Stimulated activated CD4-positive, alpha-beta T cell treated with anti-CD3 and anti-CD28 coated beads, Interleukin-4, amount 100 ng/mL, for 48 hours (primary cell): ENCODE measurements around the gene C8B.

Source experiments
- DNase-seq, 2 donors: peaks; one replicate each; pipeline ENCODE4 v3.0.0-alpha.2; 2020; ENCODE audit warnings: low read depth in 2 of 2

The C8B gene

DNA sequence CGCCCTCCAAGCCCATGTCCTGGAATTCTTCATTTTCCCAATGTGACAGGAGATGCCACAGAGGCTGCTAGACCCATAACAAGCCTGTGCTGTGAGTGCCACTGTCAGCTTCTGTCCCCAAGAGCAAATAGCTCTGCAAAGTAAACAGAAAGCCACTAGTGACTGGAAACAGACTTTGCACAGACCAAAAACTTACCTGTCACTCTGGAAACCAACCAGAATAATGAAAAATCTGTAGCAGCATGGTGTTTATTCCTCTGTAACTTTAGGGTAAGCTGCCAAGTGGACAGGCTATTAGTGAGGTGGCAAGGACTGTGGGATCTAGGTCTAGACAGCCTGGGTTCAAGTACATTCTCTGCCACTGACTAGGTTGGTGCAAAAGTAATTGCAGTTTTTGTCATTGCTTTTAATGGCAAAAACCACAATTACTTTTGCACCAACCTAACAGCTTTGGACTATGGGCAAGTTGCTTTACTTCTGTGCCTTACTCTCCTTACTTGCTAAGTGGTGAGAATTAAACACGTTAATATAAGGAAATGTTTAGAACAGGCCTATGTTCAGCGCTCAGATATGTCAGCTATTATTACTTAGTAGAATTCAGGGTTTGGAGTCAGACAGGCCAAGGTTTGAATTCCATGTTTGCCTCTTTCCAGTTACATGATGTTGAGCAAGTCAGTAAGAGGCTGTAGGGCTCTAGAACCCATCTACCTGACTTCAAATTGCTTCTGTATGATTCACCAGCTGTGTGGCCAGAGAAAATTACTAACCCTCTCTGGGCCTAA lies at the start of gene C8B:
TSS of gene C8B (minus strand) at position 100 of the 782 bp plus-strand sequence. CDS start at position 33, 67 bp downstream.
- no peak for DNase-seq

DNA sequence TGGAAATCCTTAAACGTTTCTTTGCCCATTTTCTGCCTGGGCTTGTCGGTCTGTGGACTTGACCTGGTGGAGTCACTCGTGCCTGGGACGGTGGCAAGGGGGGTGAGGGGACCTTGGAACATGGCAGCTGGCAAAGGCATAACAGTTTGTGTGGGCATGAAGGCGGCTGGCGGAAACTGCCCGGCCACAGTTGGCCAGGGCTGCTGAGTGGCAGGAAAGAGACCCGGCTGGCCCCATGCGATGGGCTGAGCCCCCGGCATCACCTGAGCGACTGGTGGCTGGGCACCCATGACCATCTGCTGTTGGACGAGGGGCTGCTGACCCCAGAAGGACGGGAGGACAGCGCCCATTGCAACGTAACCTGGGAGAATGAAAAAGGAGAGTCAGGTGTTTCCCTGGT lies 49.3 kb upstream of the C8B start:
- DNase-seq, result no peak

DNA sequence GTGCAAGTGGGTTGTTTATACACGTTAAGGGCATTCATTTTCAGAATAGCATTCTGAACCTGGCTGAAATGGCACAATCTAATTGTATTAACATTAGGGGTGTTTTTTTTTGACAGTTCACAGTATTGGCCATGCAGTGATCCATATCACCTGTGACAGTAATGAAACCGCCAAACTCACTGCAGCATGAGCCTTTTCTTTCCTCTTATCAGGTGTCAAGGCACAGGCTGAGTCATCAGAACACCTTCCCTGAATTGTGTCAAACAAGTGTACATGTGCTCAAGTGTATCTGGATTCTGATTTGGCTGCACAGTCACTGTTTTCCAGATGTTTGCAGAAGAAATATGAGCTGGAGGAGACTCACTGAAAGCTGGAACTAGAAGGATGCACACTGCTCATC lies 47.7 kb upstream of the C8B start:
- no peak for DNase-seq

- no peak for DNase-seq
These were observed 46.5 kb upstream of the C8B start for GRCh38 chr1:57012315-57012714.

DNA sequence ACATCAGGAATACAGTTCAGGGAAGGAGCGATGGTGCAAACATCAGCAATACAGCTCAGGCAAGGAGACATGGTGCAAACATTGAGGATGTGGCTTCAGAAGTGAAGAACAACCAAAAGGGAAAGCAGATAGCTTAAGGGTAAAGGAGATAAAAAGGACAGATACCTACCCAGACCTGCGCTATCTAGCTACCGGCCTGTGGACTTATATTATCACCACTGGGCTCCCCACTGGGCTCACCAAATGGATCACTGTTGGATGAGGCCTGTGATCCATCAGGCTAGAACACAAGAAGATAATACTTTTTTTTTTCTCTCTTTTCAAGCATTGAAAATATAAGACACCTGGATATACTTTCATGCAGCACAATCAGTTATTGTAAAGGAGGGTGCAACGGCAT lies 44.7 kb upstream of the C8B start:
- no peak for DNase-seq

DNA sequence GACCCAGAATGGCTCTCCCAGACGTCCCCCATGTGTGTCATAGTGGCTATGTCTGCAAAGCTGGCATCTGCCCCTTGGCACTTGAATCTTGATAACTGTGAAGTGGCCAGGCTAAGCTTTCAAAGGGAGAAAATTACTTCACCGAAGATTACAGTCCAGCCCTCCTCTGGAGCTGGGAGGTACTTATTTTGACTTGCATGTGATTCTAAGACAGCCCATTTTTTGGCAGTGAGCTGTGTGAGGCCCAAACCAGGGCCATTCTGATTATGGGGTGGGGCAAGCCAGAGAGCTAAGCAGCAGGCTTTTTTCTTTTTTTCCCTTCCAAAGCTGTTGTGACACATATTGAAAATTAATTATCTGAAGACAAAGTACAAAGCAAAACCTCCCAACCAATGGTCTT lies 42.1 kb upstream of the C8B start:
- no peak for DNase-seq

DNA sequence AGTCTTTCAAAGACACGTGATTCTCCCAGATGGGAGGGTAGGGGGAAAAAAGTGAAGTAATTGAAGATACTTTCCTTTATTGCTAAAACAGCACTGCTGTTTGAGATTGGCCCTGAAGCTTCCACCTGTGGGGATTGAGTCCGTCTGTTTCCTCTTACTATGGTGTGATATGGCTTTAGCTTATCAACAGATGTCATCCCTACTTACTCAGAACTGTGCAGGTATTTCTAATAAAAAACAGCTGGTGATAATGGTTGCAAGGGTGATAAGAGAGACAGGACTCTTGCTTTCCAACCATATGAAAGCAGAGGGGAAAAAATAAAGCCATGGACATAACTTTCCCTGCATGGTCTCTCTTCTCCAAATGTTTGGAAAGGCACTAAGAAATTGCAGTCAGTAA lies 41.7 kb upstream of the C8B start:
- DNase-seq, result no peak

DNA sequence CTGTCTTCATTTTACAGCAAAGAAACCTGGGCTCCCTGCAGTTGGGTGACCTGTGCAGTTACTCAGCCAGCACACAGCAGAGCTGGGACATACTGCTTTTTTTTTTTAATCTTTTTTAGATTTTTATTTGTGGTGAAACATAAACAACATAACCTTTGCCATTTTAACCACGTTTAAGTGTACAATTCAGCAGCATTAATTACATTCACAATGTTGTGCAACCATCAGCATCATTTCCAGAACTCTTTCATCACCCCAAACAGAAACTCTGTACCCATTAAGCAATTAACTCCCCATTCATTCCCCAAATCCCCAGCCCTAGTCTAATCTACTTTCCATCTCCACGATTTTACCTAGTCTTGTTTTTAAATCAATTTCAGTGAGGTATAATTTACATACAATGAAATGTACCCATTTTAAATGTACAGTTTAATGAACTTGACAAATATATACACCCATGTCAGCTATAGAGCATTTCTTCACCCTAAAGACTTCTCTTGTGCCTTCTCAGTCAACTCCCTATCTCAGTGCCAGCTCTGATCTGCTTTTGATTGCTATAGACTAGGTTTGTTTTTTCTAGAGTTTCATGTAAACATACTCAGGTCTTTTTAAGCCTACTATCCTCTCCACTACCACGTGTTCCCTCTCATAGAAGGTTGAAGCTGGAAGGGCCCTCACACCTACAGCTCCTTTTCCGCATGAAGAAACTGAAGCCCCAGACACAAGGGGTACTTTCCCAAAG lies 37.8 kb upstream of the C8B start:
- DNase-seq, result no peak

- DNase-seq, result no peak
These were observed 29.7 kb upstream of the C8B start for GRCh38 chr1:56995414-56996100.

DNA sequence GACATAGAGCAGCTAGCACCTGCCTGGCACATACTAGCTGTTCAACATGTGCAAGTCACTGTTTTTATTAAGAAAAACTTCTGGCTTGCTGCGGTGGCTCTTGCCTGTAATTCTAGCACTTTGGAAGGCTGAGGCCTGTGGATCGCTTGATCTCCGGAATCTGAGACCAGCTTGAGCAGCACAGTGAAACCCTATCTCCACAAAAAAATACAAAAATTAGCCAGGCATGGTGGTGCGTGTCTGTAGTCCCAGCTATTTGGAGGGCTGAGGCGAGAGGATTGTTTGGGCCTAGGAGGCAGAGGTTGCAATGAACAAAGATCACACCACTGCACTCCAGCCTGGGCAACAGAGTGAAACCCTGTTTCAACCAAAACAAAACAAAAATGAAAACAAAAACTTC lies 27.7 kb upstream of the C8B start:
- DNase-seq, result no peak

- DNase-seq, result no peak
These were observed 26.7 kb upstream of the C8B start for GRCh38 chr1:56992318-56993125.

DNA sequence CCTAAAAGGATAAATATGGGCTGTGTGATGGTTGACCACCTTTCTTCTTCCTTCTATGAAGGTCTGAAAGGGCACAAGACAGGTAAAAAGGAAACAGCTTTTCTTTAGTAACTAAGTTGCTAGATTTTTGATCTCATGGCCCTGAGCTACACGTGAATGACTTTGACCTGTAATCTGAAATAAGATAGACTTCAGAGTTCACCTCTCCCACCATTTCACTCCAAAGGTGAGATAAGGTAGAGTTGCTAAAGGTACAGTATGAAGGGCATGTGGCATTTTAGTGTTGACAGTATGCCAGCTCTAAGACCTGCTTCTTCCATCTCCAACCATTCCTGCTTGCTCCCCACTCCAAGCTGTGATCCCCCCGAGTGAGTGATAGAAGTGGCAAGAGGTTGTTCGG lies 25.8 kb upstream of the C8B start:
- no peak for DNase-seq

DNA sequence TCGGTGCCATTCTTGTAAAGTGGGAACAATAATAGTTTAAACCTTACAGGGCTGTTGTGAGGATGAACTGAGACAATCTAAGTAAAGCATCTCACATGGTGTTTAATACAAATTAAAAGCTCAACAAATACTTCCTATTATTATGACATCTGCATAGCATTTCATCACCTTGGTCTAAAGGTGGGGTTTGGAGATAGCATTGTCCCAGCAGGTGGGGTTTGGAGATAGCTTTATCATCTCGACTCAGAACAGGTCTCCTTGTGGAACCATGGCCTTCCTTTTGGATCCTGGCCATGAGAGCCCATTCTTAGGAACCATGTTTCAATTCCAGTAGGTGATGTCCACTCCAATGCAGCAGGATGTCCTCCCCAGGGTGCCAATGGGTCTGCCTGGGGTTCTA lies 20.6 kb upstream of the C8B start:
- no peak for DNase-seq

DNA sequence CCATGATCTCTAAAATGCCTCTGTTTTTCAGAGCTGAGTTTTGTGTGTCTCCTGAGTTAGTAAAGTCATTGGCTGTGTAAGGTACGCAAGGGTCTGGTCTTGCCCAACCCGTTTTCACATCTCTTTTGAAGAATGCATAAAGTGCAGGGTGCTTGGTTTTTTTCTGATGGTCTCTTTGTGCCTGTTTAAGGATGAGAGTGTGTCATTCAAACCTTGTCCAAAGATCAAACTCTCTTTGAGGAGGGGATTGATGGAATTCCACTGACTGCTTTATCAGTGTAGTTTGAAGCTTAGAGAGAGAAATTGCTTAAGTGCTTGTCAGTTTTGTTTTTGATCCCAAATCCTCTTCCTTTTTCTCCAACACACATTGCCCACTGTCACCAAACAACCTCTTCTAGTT lies 20.0 kb upstream of the C8B start:
- no peak for DNase-seq

GRCh38 chr1:56983484-56983883 lies 17.7 kb upstream of the C8B start:
- no peak for DNase-seq

DNA sequence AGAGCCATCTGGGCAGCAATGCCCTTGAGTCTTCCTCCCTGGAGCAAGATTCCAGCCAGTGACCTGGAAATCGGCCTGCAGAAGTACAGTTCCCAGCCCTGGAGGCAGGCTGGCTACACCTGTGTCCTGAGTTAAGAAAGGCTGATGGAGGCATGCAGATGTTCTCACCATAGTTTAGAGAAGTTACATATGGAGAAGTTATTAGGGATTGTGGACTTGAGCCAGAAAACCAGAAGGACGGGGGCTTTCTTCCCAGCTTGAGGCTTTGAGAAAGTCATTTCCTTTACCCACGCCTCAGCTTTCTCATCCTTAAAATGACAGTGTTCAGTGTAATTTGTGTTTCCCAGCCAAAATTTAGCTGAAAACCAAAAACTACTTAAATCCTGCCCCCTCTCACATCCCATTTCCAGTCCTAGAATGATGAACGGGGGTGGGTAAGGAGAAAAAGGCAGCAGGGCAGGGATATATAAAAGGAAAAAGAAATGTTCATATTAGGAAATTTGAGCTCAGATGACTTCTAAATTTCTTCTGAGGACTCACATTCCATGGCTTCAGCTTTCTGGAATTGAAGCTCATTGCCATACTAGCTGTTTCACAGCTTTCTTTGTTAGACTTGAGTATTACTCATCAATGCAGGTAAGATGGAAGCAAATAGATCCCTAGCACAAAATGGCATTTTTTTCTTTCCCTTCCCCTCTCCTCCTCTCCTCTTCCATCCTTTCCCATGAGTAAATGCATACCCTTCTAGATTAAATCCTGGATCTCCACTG lies 14.4 kb upstream of the C8B start:
- DNase-seq, result no peak

DNA sequence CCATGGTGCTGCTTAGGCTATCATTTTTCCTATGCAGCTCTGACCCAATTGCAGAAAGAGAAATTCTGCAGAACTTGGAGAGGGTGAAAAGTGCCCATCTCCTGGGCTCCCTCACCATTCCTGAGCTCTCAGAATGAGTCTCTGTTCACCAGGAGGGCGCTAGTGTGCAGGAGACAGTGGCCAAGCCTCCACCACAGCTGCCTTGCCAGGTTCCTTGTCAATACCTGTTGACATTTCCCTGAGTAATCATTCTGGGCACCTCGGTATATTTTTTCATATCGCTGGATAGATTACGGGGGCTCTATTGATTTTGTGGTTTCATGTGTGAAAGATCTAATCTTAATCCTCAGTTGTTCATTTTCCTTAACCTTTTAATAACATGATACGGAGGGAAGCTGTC lies 13.0 kb upstream of the C8B start:
- DNase-seq, result no peak

- DNase-seq, result no peak
These were observed 12.1 kb upstream of the C8B start for GRCh38 chr1:56977910-56978309.

DNA sequence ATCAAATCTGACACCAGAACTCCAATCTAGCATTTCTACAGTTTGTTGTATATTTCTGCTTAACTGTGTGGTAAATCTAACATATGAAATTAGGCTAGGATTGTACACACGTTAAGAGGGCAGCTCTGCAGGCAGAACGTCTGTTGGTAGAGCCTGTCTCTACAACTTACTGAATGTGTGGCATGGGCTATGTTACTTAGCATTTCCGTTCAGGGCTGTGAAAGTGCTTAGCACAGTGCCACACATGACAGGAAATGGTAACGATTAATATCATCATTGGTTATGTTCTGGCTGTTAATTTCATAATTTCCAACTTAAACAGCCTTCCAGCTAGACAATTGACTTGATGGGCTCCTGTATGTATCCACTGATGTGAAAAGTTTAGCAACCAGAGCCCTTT lies 9.6 kb upstream of the C8B start:
- DNase-seq, result no peak

DNA sequence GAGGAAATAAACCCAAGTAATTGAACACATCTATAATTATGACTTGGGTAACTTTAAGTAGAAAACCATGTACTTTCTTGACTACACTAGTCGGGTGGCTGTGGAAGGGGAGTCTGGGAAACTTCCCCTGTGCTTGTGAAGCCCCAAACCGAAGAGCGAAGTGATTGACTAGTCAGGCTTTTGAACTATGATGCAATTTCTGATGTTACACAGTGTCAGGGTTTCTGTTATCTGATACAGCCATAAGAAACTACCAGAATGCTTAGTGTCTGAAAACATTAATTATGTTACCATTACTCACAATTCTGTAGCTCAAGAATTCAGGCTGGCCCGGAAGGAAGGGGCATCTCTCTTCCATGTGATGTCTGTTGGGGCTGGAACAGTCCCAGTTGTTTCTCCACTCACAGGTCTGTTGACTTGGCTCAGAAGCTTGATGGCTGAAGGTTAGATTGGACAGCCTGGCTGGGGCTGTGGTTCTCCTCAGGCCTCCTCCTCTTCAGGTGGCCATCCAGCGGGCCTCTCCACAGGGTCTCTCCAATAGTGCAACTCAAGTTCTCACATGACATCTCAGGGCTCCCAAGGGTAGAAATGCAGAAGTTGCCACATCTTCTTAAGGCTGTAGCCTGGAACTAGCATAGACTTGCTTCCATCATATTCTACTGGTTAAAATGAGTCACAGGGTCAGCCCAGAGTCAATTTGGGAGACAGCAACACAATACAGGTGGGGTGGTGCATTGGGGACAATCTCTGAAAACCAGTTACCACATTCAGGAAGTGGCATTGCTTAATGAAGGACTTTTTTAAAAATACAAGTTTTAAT lies 8.3 kb upstream of the C8B start:
- DNase-seq, result no peak
